K562 (cell line): ENCODE results near the gene MAGI1. TPM values are rescaled to one million over a fixed set of nuclear protein-coding genes. Genes with fewer than 3 reads are reported as not detected.

Source experiments
- ADNP ChIP-seq: fragments of 200-800 bp; sonication (Bioruptor generic); IDR thresholded peaks from 2 replicates; pipeline ENCODE4 v1.6.1; 2016; ENCODE audit warnings: missing genetic modification characterization, missing compliant biosample characterization
- ATF3 ChIP-seq, 2 experiments: fragments of 450-650 bp in 1 of 2; sonication (generic) in 1 of 2; formaldehyde crosslinking in 1 of 2; IDR thresholded peaks in 1 of 2; conservative IDR thresholded peaks in 1 of 2; 2 replicates each; pipeline versions ENCODE4 v1.6.1 to v1.8.1; 2016 to 2023; ENCODE audit warnings: mild to moderate bottlenecking in 2 of 2, moderate library complexity in 2 of 2, inconsistent platforms in 1 of 2, missing genetic modification reagents in 1 of 2
- ATF7 ChIP-seq: fragments of 450-650 bp; IDR thresholded peaks from 2 replicates; pipeline ENCODE4 v1.7.1; 2014; ENCODE audit warnings: mild to moderate bottlenecking, moderate library complexity
- CEBPB ChIP-seq: fragments of 450-650 bp; IDR thresholded peaks from 2 replicates; pipeline ENCODE4 v1.6.1; 2016; ENCODE audit warnings: missing genetic modification characterization, missing compliant biosample characterization
- CEBPG ChIP-seq, 3 experiments: fragments of 200-800 bp in 1 of 3; sonication (Bioruptor generic) in 1 of 3; sonication (generic) in 1 of 3; formaldehyde crosslinking in 1 of 3; IDR thresholded peaks in 2 of 3; conservative IDR thresholded peaks in 1 of 3; 2 replicates each; pipeline versions ENCODE4 v1.6.1 to v1.8.0; 2016 to 2022; ENCODE audit warnings: missing compliant biosample characterization in 2 of 3, missing genetic modification characterization in 2 of 3, mild to moderate bottlenecking in 1 of 3, missing genetic modification reagents in 1 of 3
- CHD4 ChIP-seq: fragments of 200-600 bp; sonication (generic); IDR thresholded peaks from 3 replicates; pipeline ENCODE4 v1.6.1; 2012; ENCODE audit warnings: low read depth, mild to moderate bottlenecking, mixed read lengths, low read length, inconsistent platforms; ENCODE audit not compliant: insufficient read depth, insufficient replicate concordance, poor library complexity, severe bottlenecking
- GABPB1 ChIP-seq: sonication (generic); formaldehyde crosslinking; IDR thresholded peaks from 2 replicates; pipeline ENCODE4 v1.8.0; 2022; ENCODE audit warnings: mild to moderate bottlenecking, missing genetic modification reagents
- L3MBTL2 ChIP-seq: fragments of 450-650 bp; IDR thresholded peaks from 2 replicates; pipeline ENCODE4 v1.6.1; 2016; ENCODE audit warnings: mild to moderate bottlenecking, moderate library complexity
- MTF1 ChIP-seq: fragments of 250-450 bp; sonication (Bioruptor Pico); IDR thresholded peaks from 2 replicates; pipeline ENCODE4 v1.9.0; 2021; ENCODE audit warnings: moderate library complexity, mild to moderate bottlenecking, inconsistent platforms, borderline replicate concordance
- NR0B1 ChIP-seq: fragments of 450-650 bp; IDR thresholded peaks from one replicate; pipeline ENCODE4 v1.6.1; 2018; ENCODE audit warnings: mild to moderate bottlenecking, moderate library complexity; ENCODE audit not compliant: partially characterized antibody
- SIRT6 ChIP-seq: IDR thresholded peaks from one replicate; pipeline ENCODE4 v1.6.1; 2012; ENCODE audit warnings: low read depth, mild to moderate bottlenecking, control low read depth, inconsistent platforms, low read length, moderate library complexity
- THRAP3 ChIP-seq: fragments of 450-650 bp; IDR thresholded peaks from 2 replicates; pipeline ENCODE4 v1.6.1; 2016; ENCODE audit warnings: mild to moderate bottlenecking, inconsistent platforms, borderline replicate concordance
- ZBTB11 ChIP-seq, 3 experiments: fragments of 200-800 bp in 1 of 3; fragments of 250-450 bp in 1 of 3; fragments of 450-650 bp in 1 of 3; sonication (Bioruptor Pico) in 1 of 3; sonication (Bioruptor generic) in 1 of 3; formaldehyde crosslinking in 1 of 3; IDR thresholded peaks; 2 replicates each; pipeline versions ENCODE4 v1.6.1 to v1.8.0; 2016 to 2022; ENCODE audit warnings: mild to moderate bottlenecking in 2 of 3, missing genetic modification characterization in 2 of 3, missing compliant biosample characterization in 1 of 3, moderate library complexity in 1 of 3
- ZNF232 ChIP-seq: sonication (generic); formaldehyde crosslinking; IDR thresholded peaks from 2 replicates; pipeline ENCODE4 v1.8.0; 2022; ENCODE audit warnings: mild to moderate bottlenecking, missing genetic modification reagents
- ZNF699 ChIP-seq: fragments of 250-450 bp; sonication (Bioruptor Pico); IDR thresholded peaks from 2 replicates; pipeline ENCODE4 v1.8.0; 2021; ENCODE audit warnings: mild to moderate bottlenecking, moderate library complexity; ENCODE audit not compliant: insufficient replicate concordance
- ZSCAN29 ChIP-seq: fragments of 450-650 bp; IDR thresholded peaks from 2 replicates; pipeline ENCODE4 v1.6.1; 2017
- polyA plus RNA-seq, 8 experiments: library from polyadenylated mRNA; depleted of rRNA in 4 of 8; stranded (reverse) in 5 of 8; unstranded in 3 of 8; fragments of >200 nt; fragmentation: Nextera tagmentation in 2 of 8; fragmentation: Illumina TruSeq in 1 of 8; extraction: Ambion mirVana in 2 of 8; extraction: Trizol in 1 of 8; gene quantifications; 2 replicates each; pipeline versions ENCODE4 v1.2.1 to v1.2.3, GENCODE V29; 2011 to 2014; ENCODE audit warnings: inconsistent platforms in 1 of 8, missing spikeins in 1 of 8
- total RNA-seq, 7 experiments: library from RNA; depleted of rRNA in 6 of 7; stranded (reverse); fragments of >200 nt in 6 of 7; fragmentation: Illumina TruSeq in 2 of 7; extraction: Trizol in 2 of 7; gene quantifications; 2 replicates each; pipeline versions ENCODE4 v1.2.1 to v1.2.3, GENCODE V29; 2011 to 2021; ENCODE audit warnings: low replicate concordance in 1 of 7

MAGI1 gene
- total and polyA plus RNA-seq, 9 of the 15 experiments (the other 6 are each of a cell fraction or from before 2014, with no cell fraction given), result 7.8 to 59.4 (median 43.2) TPM

GRCh38 chr3:65619451-65619881, 419.3 kb downstream of the MAGI1 start (continued):
- TF ChIP-seq CEBPG (CRISPR knock-in tag; IDR thresholded peaks at IDR 0.05) (peak; percentile 48; the same call in 1 of the 2 replicates), CEBPG (tag; conservative IDR thresholded peaks at IDR 0.05 in 1 of 2, IDR thresholded peaks at IDR 0.05 in 1 of 2) (peak in 1 of 2 experiments; percentile 71; a peak in 2 of 4 replicates), ZSCAN29 (no peak), GABPB1 (CRISPR knock-in tag) (peak; percentile 70; the same call in 1 of the 2 replicates), ZNF699 (CRISPR knock-in tag) (no peak), ADNP (tag) (no peak), ZNF232 (no peak), CHD4 (no peak), ATF3 (IDR thresholded peaks at IDR 0.05) (peak; percentile 90), ATF3 (CRISPR knock-in tag; conservative IDR thresholded peaks at IDR 0.05) (no peak), CEBPB (tag) (0 out of 2 replicates have a peak, but pooled peaks have one; percentile 12), NR0B1 (no peak), MTF1 (CRISPR knock-in tag) (no peak), ZBTB11 (CRISPR knock-in tag; IDR thresholded peaks at IDR 0.05) (peak in 2 of 3 experiments; percentile 59 to 95; a peak in 3 of 6 replicates), SIRT6 (no peak), THRAP3 (no peak), ATF7 (peak; percentile 86), L3MBTL2 (no peak)
